HG03135 (cell line): ENCODE results near the gene LRRC56.

Source experiments
- ATAC-seq: cut with Tn5 transposase; IDR thresholded peaks from one replicate; pipeline ENCODE4 v1.9.1; 2021; ENCODE audit warnings: mild to moderate bottlenecking, moderate library complexity; ENCODE audit not compliant: unreplicated experiment

LRRC56 gene

DNA sequence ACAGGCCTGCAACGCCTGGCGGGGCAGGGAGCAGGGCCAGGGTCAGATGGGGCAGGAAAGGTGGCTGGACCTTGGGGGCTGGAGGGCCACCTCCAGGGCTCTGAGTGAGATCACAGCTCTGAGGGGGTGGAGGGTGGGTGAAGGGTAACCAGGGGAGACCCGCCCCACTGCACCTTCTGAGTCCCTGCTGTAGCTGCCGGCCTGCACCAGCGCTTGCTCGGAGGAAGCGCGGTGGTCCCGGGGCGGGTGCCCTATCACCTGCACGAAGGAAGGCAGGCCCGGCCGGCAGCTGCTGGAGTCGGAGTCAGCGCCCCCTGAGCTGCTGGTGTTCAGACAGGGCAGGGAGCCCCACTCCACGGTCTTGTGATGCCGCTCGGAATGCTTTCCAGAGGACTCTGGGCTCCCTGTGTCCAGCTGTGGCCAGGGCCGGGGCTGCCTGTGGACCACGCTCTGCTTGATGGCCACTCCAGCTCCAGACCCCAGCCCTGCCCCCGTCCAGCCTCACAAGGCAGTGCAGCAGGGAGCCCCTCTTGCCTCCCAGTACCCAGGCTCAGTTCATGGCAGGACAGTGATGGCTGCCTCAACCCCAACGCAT, 19.4 kb downstream of the LRRC56 start:
- ATAC-seq, result no peak

- ATAC-seq, result no peak
Observed at GRCh38 chr11:557328-558132, 20.2 kb downstream of the LRRC56 start.

GRCh38 chr11:558503-558902, 21.2 kb downstream of the LRRC56 start:
- no peak for ATAC-seq

- no peak for ATAC-seq
Observed at GRCh38 chr11:559020-559620, 21.8 kb downstream of the LRRC56 start.

DNA sequence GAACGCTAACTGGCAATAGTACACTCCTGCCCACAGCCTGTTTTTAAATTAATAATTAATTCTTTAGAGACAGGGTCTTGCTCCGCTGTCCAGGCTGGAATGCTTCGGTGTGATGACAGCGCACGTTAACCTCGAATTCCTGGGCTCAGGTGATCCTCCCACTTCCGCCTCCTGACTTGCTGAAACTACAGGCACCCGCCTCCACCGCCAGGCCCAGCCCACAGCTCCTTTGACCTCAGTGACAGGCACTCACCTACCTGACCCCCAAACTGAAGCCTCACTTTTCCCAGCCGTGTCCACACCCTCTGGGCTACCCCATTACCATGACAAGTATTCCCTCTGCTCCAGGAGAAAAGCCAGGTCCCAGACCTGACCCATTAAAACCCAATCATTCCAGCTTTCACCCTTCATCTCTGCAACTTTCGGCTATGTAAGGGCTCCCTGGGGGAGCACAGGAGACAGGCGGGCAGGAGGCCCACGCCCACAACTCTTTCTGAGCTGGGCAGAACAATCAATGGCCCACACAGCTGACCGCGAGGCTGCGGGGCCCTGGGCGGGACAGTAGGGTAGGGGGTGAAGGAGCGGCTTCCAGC, 22.5 kb downstream of the LRRC56 start:
- ATAC-seq, result no peak

GRCh38 chr11:560305-561147, 23.2 kb downstream of the LRRC56 start, which contains the start of the genes LMNTD2 and RASSF7:
LMNTD2 (minus strand) TSS chr11:560738; CDS start chr11:560716, 22 bp downstream.
RASSF7 (plus strand) TSS chr11:560970; CDS start chr11:561769, 799 bp downstream.
- ATAC-seq, result peak; percentile 73

- peak; percentile 14 for ATAC-seq
Observed at GRCh38 chr11:561148-562003, 24.0 kb downstream of the LRRC56 start.

- ATAC-seq, result no peak
Observed at GRCh38 chr11:562046-562645, 24.8 kb downstream of the LRRC56 start.

DNA sequence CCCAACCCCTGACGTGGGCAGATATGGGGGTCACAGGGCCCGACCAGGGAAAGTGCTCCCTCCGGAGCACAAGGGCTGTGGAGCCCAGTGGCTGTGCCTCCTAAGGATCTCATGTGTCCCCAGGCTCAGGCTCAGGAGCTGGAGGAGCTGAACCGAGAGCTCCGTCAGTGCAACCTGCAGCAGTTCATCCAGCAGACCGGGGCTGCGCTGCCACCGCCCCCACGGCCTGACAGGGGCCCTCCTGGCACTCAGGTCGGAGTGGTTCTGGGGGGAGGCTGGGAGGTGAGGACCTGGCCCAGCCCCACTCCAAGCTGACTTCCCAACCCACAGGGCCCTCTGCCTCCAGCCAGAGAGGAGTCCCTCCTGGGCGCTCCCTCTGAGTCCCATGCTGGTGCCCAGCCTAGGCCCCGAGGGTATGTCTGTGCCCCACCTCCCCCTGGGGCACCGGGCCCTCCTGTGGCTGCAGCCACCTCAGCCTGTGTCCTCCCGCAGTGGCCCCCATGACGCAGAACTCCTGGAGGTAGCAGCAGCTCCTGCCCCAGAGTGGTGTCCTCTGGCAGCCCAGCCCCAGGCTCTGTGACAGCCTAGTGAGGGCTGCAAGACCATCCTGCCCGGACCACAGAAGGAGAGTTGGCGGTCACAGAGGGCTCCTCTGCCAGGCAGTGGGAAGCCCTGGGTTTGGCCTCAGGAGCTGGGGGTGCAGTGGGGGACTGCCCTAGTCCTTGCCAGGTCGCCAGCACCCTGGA, 25.9 kb downstream of the LRRC56 start:
- no peak for ATAC-seq

DNA sequence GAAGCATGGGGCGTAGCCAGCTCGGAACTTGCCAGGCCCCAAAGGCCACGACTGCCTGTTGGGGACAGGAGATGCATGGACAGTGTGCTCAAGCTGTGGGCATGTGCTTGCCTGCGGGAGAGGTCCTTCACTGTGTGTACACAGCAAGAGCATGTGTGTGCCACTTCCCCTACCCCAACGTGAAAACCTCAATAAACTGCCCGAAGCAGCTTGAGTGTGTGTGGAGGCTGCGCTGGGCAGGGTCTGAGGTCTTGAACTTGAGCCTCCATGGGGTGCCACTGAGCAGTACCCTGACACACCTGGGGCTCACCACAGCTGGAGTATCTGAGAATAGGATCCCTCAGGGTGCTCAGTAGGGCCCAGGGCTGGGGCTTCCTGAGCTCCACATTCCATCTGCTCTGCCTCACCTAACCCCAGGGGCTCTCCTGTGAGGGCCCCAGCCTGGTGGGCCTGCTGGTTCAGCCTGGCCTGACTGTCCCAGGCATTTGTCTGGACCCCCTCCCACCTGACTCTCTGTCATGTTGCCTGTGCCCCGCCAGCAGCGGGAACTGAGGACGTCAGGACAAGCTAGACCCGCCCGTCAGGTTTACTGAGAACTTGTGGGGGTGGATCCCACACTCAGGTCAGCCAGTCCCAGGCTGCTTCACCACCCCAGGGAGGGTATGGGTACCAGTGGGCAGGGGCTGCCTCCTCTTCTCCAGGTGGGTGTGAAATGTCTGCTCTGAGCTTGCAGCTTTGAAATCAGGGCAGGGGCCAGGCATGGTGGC, 26.7 kb downstream of the LRRC56 start:
- no peak for ATAC-seq

GRCh38 chr11:565921-566509, 28.7 kb downstream of the LRRC56 start:
- ATAC-seq, result no peak

GRCh38 chr11:567011-567628, 29.8 kb downstream of the LRRC56 start:
- no peak for ATAC-seq

- ATAC-seq, result no peak
Observed at GRCh38 chr11:567629-568292, 30.4 kb downstream of the LRRC56 start.

GRCh38 chr11:568306-569157, 31.2 kb downstream of the LRRC56 start:
- peak; percentile 83 for ATAC-seq

- no peak for ATAC-seq
Observed at GRCh38 chr11:569158-569885, 32.0 kb downstream of the LRRC56 start.
